ENCODE results near the gene NTPCR.
"Not testable (repeated sequence)": the region's sequence is repeated elsewhere in the genome, so short reads cannot be mapped to it uniquely, and the experiment has no call there.

NTPCR gene

GRCh38 chr1:232927166-232927565 lies 23.2 kb upstream of the NTPCR start:
- not testable (repeated sequence) for DNase-seq (ENCODE audit: low spot score)

- no peak for DNase-seq (ENCODE audit: low spot score)
Measured at GRCh38 chr1:232927830-232928505, 22.4 kb upstream of the NTPCR start.

GRCh38 chr1:232932486-232933425 lies 17.7 kb upstream of the NTPCR start:
- no peak for DNase-seq (ENCODE audit: low spot score)

- DNase-seq (ENCODE audit: low spot score), result no peak
Measured at GRCh38 chr1:232936941-232937340, 13.5 kb upstream of the NTPCR start.

- DNase-seq (ENCODE audit: low spot score), result no peak
Measured at GRCh38 chr1:232937741-232938375, 12.6 kb upstream of the NTPCR start.

GRCh38 chr1:232938926-232939325 lies 11.5 kb upstream of the NTPCR start:
- no peak for DNase-seq (ENCODE audit: low spot score)

GRCh38 chr1:232939748-232940147 lies 10.7 kb upstream of the NTPCR start:
- DNase-seq (ENCODE audit: low spot score), result no peak

- no peak for DNase-seq (ENCODE audit: low spot score)
Measured at GRCh38 chr1:232940262-232940661, 10.1 kb upstream of the NTPCR start.

- no peak for DNase-seq (ENCODE audit: low spot score)
Measured at GRCh38 chr1:232942413-232943294, 7.8 kb upstream of the NTPCR start.

GRCh38 chr1:232943679-232944252 lies 6.6 kb upstream of the NTPCR start:
- DNase-seq (ENCODE audit: low spot score), result no peak

GRCh38 chr1:232944347-232944746 lies 6.1 kb upstream of the NTPCR start:
- DNase-seq (ENCODE audit: low spot score), result no peak

GRCh38 chr1:232949636-232950196 lies 695 bp upstream of the NTPCR start:
- DNase-seq (ENCODE audit: low spot score), result no peak

- DNase-seq (ENCODE audit: low spot score), result no peak
Measured at GRCh38 chr1:232951180-232951579, 769 bp downstream of the NTPCR start.

GRCh38 chr1:232951605-232952004 lies 1.2 kb downstream of the NTPCR start:
- DNase-seq (ENCODE audit: low spot score), result no peak

- peak; percentile 84 for DNase-seq (ENCODE audit: low spot score)
Measured at GRCh38 chr1:232952514-232953499, 2.4 kb downstream of the NTPCR start.

- DNase-seq (ENCODE audit: low spot score), result no peak
Measured at GRCh38 chr1:232954594-232955365, 4.4 kb downstream of the NTPCR start.

- DNase-seq (ENCODE audit: low spot score), result no peak
Measured at GRCh38 chr1:232956081-232956480, 5.7 kb downstream of the NTPCR start.

GRCh38 chr1:232958067-232958466 lies 7.7 kb downstream of the NTPCR start:
- DNase-seq (ENCODE audit: low spot score), result no peak

Measured in COLO829 (cell line).